Measurements from ENCODE around the gene SPTBN1.

DNA sequence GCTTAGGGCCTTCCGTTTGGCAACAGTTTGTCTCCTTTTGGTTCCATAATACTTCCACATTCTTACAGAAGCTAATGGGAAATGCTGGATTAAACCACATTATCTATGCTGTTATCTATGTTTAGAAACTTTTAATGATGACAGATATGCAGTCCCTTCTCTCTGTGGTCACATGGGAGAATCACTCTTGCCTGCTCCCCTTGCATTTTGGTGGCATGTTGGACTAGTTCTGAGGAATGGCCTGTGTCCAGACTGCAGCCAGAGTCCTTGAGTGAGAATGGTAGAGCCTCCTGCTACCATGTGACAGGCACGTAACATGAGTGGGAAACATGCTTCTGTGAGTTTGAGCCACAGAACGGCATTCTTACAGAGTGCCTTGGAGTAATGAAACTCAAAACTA, 19.2 kb downstream of the SPTBN1 start:
- no peak for TF ChIP-seq ZFP30 (CRISPR knock-in tag; IDR thresholded peaks at IDR 0.05)
- TF ChIP-seq RARB (CRISPR knock-in tag; IDR thresholded peaks at IDR 0.05), result no peak
- TF ChIP-seq, protein P1, sequence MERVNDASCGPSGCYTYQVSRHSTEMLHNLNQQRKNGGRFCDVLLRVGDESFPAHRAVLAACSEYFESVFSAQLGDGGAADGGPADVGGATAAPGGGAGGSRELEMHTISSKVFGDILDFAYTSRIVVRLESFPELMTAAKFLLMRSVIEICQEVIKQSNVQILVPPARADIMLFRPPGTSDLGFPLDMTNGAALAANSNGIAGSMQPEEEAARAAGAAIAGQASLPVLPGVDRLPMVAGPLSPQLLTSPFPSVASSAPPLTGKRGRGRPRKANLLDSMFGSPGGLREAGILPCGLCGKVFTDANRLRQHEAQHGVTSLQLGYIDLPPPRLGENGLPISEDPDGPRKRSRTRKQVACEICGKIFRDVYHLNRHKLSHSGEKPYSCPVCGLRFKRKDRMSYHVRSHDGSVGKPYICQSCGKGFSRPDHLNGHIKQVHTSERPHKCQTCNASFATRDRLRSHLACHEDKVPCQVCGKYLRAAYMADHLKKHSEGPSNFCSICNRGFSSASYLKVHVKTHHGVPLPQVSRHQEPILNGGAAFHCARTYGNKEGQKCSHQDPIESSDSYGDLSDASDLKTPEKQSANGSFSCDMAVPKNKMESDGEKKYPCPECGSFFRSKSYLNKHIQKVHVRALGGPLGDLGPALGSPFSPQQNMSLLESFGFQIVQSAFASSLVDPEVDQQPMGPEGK (CRISPR knock-in tag; IDR thresholded peaks at IDR 0.05; ENCODE audit: borderline replicate concordance), result no peak
- no peak for TF ChIP-seq ZNF8 (CRISPR knock-in tag; IDR thresholded peaks at IDR 0.05)
- TF ChIP-seq, protein P2, sequence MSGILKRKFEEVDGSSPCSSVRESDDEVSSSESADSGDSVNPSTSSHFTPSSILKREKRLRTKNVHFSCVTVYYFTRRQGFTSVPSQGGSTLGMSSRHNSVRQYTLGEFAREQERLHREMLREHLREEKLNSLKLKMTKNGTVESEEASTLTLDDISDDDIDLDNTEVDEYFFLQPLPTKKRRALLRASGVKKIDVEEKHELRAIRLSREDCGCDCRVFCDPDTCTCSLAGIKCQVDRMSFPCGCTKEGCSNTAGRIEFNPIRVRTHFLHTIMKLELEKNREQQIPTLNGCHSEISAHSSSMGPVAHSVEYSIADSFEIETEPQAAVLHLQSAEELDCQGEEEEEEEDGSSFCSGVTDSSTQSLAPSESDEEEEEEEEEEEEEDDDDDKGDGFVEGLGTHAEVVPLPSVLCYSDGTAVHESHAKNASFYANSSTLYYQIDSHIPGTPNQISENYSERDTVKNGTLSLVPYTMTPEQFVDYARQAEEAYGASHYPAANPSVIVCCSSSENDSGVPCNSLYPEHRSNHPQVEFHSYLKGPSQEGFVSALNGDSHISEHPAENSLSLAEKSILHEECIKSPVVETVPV (CRISPR knock-in tag; IDR thresholded peaks at IDR 0.05), result no peak
- TF ChIP-seq ZNF565 (CRISPR knock-in tag; conservative IDR thresholded peaks at IDR 0.05; ENCODE audit: low read depth), result no peak
- TF ChIP-seq, protein P3, sequence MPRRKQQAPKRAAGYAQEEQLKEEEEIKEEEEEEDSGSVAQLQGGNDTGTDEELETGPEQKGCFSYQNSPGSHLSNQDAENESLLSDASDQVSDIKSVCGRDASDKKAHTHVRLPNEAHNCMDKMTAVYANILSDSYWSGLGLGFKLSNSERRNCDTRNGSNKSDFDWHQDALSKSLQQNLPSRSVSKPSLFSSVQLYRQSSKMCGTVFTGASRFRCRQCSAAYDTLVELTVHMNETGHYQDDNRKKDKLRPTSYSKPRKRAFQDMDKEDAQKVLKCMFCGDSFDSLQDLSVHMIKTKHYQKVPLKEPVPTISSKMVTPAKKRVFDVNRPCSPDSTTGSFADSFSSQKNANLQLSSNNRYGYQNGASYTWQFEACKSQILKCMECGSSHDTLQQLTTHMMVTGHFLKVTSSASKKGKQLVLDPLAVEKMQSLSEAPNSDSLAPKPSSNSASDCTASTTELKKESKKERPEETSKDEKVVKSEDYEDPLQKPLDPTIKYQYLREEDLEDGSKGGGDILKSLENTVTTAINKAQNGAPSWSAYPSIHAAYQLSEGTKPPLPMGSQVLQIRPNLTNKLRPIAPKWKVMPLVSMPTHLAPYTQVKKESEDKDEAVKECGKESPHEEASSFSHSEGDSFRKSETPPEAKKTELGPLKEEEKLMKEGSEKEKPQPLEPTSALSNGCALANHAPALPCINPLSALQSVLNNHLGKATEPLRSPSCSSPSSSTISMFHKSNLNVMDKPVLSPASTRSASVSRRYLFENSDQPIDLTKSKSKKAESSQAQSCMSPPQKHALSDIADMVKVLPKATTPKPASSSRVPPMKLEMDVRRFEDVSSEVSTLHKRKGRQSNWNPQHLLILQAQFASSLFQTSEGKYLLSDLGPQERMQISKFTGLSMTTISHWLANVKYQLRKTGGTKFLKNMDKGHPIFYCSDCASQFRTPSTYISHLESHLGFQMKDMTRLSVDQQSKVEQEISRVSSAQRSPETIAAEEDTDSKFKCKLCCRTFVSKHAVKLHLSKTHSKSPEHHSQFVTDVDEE (CRISPR knock-in tag; IDR thresholded peaks at IDR 0.05), result no peak
- TF ChIP-seq, protein P4, sequence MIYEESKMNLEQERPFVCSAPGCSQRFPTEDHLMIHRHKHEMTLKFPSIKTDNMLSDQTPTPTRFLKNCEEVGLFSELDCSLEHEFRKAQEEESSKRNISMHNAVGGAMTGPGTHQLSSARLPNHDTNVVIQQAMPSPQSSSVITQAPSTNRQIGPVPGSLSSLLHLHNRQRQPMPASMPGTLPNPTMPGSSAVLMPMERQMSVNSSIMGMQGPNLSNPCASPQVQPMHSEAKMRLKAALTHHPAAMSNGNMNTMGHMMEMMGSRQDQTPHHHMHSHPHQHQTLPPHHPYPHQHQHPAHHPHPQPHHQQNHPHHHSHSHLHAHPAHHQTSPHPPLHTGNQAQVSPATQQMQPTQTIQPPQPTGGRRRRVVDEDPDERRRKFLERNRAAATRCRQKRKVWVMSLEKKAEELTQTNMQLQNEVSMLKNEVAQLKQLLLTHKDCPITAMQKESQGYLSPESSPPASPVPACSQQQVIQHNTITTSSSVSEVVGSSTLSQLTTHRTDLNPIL (CRISPR knock-in tag; IDR thresholded peaks at IDR 0.05; ENCODE audit: low read depth), result no peak
